HG03558 (cell line): ENCODE results near the gene ITGA11.

Experiments
- ATAC-seq: cut with Tn5 transposase; IDR thresholded peaks from one replicate; pipeline ENCODE4 v1.9.1; 2021; ENCODE audit warnings: moderate number of reproducible peaks; ENCODE audit not compliant: unreplicated experiment; ENCODE audit errors: extremely low read depth

Gene ITGA11

GRCh38 chr15:68279779-68280753 lies 151.9 kb downstream of the ITGA11 start:
- ATAC-seq = no peak

DNA sequence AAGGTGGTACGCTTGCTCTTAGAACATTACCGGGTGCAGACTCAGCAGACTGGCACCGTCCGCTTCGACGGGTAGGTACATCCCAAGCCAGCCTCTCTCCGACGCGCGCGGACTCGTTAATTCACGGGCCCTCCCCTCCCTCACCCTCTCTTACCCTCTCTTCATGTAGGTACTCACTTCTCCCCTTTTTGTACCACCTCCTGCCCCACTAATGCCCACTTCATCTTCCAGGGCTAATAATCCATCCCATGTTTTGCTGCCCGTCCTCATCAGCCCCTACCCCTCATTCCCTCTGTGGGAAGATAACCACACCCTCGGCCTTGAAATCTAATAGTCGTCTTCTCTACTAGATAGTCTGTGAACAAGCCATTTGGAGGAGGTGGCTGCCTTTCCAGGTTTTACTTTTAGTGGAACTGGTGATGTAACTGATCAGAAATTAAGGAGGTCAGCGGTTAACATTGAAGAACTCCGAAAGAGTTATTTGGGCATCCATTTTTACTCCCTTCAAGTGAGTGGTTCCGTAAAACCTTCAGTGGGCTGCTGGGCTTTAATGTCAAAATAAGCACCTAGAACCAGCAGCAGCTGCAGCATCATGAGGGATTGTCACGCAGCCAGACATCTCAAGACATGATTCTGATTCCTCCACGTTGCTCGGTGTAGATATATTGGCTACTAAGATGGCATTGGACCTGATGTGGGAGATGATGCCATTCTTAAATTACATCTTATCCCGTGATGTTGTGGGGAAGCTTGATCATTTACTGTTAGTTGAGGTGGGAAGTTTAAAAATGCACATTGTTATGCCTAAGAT lies 153.2 kb downstream of the ITGA11 start:
- ATAC-seq = no peak

GRCh38 chr15:68278345-68278594 lies 153.7 kb downstream of the ITGA11 start:
- ATAC-seq = no peak

DNA sequence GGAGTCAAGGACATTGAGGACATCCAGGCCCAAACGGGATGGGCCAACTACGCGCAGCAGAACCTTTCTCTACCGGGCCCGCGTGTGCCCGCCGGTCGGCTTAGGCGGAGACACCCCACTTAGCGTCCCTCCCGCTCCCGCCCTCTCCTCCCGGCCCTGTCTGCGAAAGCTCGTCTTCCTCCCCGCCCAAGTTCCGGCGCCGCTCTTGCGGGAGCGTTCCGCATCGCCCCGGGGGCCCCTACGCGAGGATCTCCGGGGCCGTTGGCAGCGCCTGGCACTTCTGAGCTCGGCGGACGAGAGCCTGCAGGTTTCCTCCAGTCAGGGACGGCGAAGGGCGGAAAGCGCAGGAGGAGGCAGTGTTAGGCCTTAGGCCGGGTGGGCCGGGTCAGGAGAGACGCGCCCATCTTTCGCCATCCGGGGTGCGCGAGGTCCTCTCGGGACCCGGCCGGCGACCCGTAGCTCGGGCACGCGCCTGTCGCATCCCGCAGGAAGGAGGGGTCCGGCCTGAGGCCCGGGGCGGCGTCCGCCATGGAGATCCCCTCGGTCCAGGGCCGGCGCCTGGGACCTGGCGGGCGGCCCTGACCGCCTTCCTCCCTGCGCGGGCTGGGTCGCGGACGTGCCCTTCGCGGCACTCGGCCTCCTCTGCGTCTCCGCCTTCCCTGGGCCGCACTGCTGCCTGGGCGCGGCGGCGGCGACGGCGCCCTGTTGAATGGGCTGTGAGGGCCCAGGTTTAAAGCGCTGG lies 154.2 kb downstream of the ITGA11 start, which contains the start of gene FEM1B:
TSS of gene FEM1B (plus strand) at position 143 of the 742 bp plus-strand sequence. CDS start 673 bp downstream, outside the sequence.
- ATAC-seq = peak; percentile 52

DNA sequence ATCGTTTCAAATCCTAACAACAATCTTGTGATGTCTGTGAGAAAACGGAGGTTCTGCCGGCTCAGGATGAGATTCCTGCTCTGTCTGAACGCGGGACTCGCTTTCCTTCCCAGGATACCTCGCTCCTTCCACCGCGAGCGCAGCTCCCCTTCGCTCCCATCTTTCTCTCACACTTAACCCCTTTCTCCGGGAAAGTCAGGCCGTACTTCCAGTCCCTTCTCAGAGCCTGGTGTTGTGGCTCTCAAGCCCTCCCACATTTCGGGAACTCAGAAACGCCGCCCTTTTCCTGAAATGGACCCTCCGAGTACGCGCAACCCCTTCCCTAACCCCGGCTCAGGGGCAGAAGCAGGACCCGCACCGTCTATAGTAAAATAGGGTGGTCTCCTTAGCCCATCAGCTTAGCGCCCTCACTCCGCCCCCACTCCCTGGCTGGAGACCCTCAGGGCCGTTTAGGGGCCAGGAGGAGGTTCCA lies 154.8 kb downstream of the ITGA11 start:
- no peak for ATAC-seq

- no peak for ATAC-seq
Observed at GRCh38 chr15:68276668-68277067, 155.3 kb downstream of the ITGA11 start.

DNA sequence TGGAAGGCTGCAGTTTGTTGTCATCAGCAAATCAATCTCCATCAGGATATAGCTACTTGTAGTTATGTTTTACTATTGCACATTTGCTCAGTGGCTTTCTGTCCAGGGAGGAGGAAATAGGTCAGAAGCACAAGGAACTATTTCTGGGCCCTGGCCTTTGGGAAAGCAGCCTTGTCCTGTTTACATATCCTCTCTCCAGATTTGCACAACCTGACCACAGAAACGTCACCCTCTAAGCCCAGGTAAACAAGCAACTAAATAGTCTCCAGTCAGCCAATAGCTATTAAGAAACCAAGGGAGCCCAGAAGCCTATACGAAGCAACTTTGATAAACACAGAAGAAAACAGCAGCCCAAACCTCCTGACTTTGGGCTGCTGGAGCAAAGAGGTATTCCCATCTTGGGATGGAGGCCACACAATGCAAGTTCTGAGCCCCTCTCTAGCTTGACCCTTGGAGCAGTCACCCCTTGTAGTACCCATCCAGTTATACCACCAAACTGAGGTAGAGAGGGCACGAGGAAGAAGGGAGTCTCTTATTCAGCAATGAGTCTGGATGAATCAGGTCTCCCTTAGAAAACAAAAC lies 156.7 kb downstream of the ITGA11 start:
- no peak for ATAC-seq

DNA sequence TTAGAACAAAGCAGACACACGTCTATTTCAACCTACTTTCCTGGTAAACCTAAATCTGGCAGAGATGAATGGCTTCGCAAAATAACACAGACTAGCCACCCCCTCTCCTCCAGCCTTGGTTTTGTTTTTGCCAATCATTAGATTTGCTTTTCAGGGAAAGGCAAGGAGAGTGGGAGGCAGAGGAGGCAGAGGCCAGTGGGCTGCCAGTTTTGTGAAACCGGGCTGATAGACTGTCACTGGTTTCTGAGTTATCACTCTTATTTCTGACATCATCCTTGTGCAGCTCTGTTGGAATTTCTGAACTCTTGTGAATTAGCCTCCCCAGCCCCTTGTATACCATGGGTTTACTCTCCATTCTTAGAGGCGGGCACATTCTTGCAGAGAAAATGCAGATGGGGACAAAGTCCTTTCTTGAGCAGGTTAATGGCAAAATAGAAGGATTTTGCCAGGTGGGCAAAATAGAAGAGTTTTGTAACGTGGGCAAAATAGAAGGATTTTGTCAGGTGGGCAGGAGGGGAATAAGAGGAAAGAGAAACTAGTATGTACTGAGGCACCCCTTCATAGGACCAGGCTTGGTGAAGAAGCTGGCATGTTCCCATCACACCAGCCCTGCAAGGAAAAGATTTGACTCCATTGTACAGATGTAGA lies 157.6 kb downstream of the ITGA11 start:
- ATAC-seq = no peak

DNA sequence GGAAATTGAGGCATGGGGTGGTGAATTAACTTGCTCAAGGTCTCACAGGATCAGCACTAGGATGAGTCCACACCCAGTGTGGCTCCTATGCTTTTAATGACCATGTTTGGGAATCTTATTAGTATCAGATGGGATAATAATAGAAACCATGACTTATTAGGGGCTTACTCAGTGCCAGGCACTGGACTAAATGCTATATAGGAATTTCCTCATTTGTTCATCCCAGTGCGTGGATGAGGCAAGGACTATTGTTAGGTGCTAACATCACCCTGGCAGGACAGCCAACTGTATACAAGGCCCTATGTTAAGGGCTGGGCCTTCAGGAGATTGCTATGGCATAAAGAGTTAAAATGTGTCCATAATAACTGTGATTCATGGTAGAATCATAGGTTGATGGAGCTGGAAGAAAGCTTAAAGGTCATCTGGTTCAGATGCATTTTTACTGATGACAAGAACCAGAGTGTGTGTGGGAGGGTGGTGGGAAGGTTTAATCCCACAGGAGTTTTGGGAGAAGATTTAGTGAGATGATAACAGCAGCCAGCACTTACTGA lies 159.2 kb downstream of the ITGA11 start:
- no peak for ATAC-seq

GRCh38 chr15:68271854-68272471 lies 160.0 kb downstream of the ITGA11 start:
- no peak for ATAC-seq

GRCh38 chr15:68268405-68268804 lies 163.6 kb downstream of the ITGA11 start:
- no peak for ATAC-seq

DNA sequence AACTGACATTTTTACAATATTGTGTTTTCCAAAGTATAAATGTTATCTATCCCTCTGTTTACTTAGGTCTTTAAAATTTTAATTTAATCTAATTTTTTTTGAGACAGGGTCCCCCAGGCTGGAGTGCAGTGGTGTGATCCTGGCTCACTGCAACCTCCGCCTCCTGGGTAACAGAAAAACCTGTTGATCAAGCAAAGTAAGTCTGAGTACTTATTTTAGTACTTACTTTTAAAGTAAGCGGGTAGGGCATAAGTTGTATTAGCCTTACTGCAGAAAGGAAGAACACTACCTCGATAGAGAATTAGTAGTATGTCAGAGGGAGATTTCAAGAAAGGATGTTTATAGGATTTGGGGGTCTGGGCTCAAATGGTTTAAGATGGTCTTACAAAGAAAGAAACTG lies 166.3 kb downstream of the ITGA11 start:
- ATAC-seq = no peak

- no peak for ATAC-seq
Observed at GRCh38 chr15:68265081-68265480, 166.9 kb downstream of the ITGA11 start.

- ATAC-seq = no peak
Observed at GRCh38 chr15:68264282-68264681, 167.7 kb downstream of the ITGA11 start.

DNA sequence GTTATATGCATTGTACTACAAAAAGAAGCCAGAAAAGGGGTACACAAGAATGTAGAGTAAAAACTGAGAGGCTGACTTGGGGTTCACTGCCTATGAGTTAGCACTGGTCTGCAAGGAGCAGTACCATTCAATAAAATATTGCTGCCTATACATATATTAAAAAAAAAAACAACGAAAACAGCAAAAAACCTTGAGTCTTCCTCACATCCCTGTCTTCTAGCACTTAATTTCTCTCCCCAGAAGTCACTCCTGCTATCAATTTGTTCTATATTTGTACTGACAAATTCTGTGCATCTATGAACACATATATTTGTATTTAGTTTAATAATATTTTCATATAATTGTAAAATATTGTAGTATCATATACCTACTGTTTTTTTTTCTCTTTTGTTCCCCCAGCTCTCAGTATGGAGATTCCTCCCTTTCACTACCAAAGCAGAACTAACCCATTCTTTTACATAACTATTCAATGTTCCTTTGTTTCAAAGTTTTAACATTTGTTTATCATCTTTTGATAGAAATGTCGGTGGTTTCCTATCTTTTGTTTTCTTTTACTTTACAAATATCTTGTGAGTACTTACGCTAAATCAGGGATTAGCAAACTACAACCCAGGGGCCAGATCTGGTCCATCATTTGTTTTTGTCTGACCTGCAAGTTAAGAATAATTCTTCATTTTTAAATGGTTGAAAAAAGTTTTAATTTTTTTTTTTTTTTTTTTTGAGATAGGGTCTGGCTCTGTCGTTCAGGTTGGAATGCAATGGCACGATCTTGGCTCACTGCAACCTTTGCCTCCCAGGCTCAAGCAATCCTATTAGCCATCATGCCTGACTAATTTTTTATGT lies 169.2 kb downstream of the ITGA11 start:
- no peak for ATAC-seq

DNA sequence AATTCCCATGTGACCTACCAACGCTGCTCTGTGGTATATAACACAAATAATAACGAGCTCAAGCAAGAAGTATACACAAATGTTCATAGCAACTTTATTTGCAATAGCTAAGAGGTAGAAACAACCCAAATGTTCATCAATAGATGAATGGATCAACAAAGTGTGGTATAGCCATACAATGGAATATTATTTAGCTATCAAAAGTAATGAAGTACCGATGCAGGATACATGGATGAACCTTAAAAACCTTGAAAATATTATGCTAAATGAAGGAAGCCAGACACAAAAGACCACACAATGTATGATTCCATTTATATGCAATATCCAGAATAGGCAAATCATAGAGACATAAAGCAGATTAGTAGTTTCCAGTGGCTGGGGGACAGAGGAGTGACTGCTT lies 170.0 kb downstream of the ITGA11 start:
- no peak for ATAC-seq

DNA sequence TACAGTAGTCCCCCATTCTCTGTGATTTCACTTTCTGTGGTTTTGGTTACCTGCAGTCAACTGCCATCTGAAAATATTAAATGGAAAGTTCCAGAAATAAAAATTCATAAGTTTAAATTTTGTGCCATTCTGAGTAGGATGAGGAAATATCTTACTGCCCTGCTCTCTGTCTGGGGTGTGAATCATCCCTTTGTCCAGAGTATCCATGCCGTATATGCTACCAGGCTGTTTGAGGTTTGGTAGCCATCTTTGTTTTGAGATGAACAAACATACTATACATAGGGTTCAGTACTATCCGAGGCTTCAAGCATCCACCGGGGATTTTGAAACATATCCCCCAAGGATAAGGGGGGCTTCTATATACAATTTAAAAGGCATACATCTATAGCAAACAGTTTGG lies 170.7 kb downstream of the ITGA11 start:
- no peak for ATAC-seq

DNA sequence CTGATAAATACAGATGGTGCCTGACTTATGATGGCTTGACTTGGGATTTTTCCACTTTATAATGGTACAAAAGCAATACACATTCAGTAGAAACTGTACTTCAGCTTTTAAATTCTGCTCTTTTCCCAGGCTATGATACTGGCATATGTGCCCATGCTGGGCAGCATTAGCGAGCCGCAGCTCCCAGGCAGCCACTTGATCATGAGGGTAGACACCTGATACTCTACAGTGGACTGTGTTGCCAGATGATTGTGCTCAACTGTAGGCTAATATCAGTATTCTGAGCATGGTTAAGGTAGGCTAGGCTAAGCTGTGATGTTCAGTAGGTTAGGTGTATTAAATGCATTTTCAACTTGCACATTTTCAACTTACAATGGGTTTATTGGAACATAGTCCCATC lies 172.1 kb downstream of the ITGA11 start:
- ATAC-seq = no peak
